Erythroblast (primary cell): ENCODE measurements around the gene IL18.

Source experiments
- GATA1 ChIP-seq: IDR thresholded peaks from 2 replicates; pipeline ENCODE4 v1.6.1; 2011; ENCODE audit warnings: low read depth, mild to moderate bottlenecking, control low read depth, low read length, moderate library complexity
- POLR2A ChIP-seq: IDR thresholded peaks from 2 replicates; pipeline ENCODE4 v1.6.1; 2011; ENCODE audit warnings: mild to moderate bottlenecking, low read length

- TF ChIP-seq POLR2A: no peak
- TF ChIP-seq GATA1: no peak
Measured at GRCh38 chr11:112156956-112157766, 6.7 kb downstream of the IL18 start.
